ENCODE data around the gene GPC5.
"Not testable (repeated sequence)": the region's sequence is repeated elsewhere in the genome, so short reads cannot be mapped to it uniquely, and the experiment has no call there.

GPC5 gene

GRCh38 chr13:91398413-91399188 lies at the start of gene GPC5:
GPC5 (plus strand) TSS chr13:91398621.
- intact Hi-C loops (cut with DNase I) = loop anchor here (5.0 kb wide), 1 partner anchor 46 kb away; no protein-coding TSS in a partner anchor
- DNase-seq = peak; percentile 74 to 97 (median 84)

DNA sequence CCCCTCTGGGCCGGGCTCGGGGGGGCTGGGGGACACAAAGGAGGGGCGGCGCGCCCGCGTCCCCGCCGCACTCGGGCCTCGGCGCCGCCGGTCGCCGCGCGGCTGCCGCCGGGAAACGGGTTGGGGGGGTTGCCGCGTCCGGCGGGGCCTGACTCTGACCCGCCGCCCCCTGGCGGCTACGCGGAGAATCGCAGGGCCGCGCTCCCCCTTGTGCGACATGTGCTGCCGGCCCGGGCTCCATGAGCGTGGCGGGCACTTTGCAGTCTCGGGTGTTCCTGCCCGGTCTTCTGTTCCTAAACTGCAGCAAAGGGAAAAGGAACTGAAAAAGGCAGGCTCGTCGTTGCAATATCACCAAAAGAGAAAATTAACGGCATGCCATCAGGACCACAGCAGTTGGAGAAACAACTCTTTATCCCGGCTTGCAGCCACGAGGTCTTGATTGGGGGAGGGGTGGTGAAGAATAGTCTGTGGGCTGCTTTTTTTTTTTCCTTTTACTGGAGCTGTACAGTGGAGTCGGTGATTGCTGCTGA lies 49.5 kb upstream of the GPC5 start:
- intact Hi-C loops (cut with DNase I) = loop anchor here (5.0 kb wide), 1 partner anchor 37 kb away; no protein-coding TSS in a partner anchor
- peak; percentile 86 to 98 (median 91) for DNase-seq

- DNase-seq = no peak
- intact Hi-C loops (cut with DNase I) = loop anchor here (5.0 kb wide), 2 partner anchors 38 to 47 kb away; partner anchors contain the start of gene GPC5
These were observed 48.2 kb upstream of the GPC5 start for GRCh38 chr13:91349992-91350911.

GRCh38 chr13:91351123-91351522 lies 47.3 kb upstream of the GPC5 start:
- intact Hi-C loops (cut with DNase I) = loop anchor here (5.0 kb wide), 1 partner anchor 46 kb away; the partner anchor contains the start of gene GPC5
- DNase-seq = no peak

DNA sequence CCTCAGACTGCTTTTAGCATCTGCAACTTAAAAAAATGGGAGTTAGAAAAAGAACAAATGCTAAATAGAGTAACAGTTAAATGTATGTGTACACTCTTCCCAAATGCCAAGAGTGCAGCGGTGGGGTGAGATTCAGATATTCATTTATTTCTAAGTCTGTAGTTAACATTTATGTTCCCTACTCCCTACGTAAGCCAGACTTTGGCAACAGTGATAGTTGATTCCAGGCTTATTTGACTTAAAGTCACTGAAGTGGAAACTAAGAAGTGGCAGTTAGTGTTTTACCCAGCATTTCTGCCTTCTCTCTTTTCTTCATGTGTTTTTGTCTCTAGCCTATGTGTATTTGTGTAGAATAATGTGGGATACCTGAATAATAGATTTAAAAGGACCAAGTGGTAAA lies 46.4 kb upstream of the GPC5 start:
- DNase-seq = no peak
- intact Hi-C loops (cut with DNase I) = loop anchor here (5.0 kb wide), 1 partner anchor 45 kb away; the partner anchor contains the start of gene GPC5

- intact Hi-C loops (cut with DNase I) = loop anchor here (5.0 kb wide), 1 partner anchor 44 kb away; the partner anchor contains the start of gene GPC5
- DNase-seq = not testable (repeated sequence)
These were observed 45.5 kb upstream of the GPC5 start for GRCh38 chr13:91352891-91353290.

DNA sequence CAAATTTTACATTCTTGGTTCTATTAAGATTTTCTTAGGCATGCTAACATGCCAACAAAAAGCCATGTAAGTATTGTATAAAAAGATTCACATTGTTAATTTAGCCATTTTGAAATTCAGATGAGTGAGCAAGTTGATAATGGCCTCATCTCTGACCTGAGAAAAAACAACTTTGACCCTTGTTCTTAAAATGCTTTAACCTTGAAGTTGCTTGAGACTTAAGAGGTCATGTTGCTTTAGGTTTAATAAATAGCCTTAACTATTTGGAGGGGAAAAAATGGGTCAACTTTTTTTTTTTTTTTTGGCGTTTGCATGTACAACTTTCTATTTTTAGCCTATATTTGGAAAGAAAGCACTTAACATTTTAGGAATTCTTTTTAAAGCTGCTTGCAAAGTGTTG lies 44.9 kb upstream of the GPC5 start:
- intact Hi-C loops (cut with DNase I) = loop anchor here (5.0 kb wide), 1 partner anchor 44 kb away; the partner anchor contains the start of gene GPC5
- no peak for DNase-seq

- intact Hi-C loops (cut with DNase I) = no loop called here
- no peak for DNase-seq
These were observed 43.2 kb upstream of the GPC5 start for GRCh38 chr13:91355099-91355825.

DNA sequence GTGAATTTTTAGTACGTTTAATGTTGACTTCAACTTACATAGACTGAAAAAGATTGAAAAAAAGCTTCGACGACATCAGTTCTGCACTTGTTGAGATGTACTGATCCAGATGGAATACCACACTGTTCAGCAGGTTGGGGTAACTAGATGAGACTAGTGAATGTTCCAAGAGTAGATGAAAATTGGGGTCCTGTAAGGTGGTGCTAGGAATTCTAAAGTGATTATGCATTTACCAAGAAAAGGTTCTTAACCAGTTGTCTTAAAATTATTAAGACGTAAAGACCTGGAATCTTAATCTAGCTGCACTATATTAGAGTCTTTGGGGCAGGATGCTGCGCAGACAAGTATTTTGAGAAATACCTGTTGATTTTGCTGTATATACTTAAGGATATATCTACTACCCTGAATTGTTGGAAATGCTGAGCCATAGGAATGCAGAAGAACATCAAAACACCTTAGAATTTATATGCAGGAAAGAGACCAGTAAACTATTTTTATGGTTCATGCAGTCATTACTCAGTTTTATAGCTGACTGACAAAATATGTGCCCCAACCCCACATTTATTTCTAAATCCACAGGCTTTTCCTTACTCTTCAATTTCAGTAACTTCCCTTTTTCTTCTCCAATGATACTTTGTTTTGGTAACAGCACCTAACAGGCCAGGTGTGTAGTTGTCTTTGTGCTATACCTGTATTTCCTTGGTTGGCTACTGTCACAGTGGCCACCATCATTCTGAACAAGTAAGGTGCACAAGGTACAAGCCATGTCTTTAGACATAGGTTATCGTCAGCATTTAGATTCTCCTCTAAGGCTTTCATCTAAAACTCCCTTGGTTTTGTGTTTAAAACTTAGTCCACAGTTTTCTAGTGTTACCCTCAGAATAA lies 42.4 kb upstream of the GPC5 start:
- intact Hi-C loops (cut with DNase I) = no loop called here
- DNase-seq = no peak

- intact Hi-C loops (cut with DNase I) = no loop called here
- no peak for DNase-seq
These were observed 41.4 kb upstream of the GPC5 start for GRCh38 chr13:91356919-91357612.

DNA sequence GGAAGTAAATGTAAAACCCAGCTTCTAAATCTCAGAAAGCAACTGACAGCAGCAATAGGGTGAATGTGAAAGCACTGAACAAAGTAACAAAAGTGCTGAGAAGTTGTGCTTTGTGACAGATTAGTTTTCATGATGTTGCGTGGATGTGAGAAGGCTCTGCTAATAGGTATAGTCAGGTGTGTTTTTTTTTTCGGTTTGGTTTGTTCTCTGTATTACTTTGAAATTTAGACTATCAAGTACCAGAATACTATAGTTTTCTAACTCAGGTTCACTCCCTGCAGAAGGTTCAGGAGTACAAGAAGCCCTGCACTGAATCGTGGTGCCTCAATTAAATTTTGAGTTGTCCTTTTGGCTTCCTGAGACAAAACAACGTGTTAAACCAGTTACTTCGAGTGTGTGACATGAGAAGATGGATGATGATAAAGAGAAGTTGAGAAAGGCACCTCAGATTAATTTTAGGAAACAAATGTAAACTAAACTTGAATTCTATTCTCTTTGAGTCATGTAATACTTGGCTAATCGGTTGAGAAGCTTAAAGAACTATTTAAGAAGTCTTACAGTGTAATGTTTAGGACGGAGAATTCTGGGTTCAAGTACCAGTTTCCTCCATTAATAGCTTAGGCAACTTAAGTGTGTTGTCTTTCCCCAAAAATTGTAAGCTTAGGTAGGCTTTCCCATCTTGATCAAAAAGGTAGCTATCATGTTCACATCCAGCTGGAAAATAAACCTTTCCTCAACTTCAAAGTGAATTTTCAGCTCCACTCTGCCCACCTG lies 40.6 kb upstream of the GPC5 start:
- DNase-seq = no peak
- intact Hi-C loops (cut with DNase I) = no loop called here

DNA sequence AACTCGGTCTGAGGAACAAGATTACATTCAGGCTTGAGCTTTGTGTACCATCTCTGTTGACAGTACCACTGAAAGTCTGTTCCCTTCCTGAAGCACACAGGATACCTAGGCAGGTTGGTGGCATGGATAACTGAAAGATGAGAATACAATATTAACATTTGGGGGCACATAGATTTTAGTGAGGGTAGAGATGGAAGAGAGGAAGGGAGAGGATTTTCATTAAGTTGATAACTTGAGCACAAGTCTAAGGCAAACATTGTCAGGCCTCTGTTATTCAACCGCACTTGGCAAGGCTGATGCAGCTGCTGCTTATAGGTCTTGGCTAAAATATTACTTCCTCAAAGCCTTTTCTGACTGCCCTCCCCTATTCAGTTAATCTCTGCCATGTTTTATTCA lies 40.0 kb upstream of the GPC5 start:
- no peak for DNase-seq
- intact Hi-C loops (cut with DNase I) = no loop called here

DNA sequence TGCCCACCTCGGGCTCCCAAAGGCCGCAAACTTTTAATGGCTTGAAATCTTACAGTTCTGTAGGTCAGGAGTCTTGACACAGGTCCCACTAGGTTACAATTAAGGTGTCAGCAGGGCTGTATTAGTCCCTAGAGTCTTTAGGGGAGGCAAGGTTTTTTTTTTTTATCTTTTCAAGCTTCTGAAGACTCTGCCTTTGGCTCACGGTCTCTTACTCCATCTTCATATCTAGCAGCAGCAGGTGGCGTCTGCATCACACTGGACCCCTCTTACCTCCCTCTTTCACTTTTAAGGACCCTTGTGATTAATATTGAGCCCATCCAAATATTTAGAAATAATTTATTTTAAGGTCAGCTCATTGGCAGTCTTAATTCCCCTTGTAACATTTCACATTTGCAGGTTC lies 39.3 kb upstream of the GPC5 start:
- no peak for DNase-seq
- intact Hi-C loops (cut with DNase I) = no loop called here

DNA sequence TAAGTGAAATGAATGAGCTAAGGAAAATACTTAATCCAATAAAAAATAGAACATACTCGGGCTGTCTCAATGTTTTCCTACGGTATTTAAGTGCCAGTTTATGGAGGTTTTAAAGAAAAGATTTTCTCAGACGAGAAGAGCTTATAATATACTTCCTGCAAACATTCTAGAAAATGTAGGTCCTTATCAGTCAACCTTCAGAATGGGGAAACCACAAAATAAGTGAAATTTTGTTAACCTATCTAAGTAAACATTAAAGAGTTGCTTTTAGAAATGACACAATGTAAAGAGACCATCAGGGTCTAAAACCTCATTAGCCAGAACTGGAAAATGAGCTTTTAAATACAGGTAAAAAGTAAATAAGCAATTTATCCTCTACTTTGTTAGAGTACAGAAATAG lies 38.8 kb upstream of the GPC5 start:
- intact Hi-C loops (cut with DNase I) = no loop called here
- no peak for DNase-seq

DNA sequence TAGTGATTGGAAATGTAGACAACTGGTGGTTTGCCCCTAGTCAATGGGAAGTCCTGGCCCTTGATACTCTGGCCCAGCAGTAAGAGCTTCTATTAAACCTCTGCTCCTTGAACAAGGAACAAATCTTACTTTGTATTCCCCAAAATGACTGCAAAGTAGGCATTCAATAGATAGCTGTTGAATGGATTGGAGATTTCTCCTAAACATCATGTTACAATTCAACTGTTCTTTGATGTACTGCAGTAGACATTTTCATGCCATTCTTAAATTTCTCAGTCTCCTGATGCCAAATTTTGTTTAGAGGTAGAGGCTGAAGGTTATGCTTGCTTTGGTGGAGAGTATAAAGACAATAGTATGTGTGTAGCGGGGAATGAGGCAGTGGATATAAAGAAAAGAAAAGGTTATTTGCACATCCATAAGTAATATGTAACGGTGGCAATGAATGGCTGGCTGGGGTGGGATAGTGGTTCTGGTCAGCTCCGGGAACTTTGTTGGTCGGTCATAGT lies 38.1 kb upstream of the GPC5 start:
- intact Hi-C loops (cut with DNase I) = no loop called here
- DNase-seq = no peak

DNA sequence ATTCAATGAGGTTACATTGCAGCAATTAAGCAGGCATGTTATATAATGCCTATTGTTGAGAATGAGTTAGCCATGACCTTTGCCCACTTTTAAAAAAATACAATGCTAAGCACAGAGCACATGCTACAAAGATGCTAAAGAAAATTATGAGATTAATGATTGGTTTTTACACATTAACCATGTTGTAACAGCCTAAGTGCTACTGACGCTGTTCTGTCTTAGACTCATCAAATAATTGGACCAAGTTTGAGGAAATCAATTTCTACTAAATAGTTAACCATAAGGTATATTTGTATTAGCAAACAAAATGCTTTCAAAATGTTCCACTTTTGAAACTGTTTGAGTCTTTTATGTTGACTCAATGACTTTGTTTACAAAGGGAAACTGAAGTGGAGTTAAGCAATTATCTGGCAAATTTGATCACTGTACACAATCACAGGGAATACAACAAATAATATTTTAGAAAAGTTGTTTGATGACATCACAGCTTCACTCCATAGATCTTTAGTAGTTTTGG lies 36.6 kb upstream of the GPC5 start:
- intact Hi-C loops (cut with DNase I) = no loop called here
- DNase-seq = no peak

- intact Hi-C loops (cut with DNase I) = no loop called here
- DNase-seq = no peak
These were observed 35.5 kb upstream of the GPC5 start for GRCh38 chr13:91362908-91363307.

Data from posterior cingulate gyrus (tissue), 11 donors.